ENCODE results near the gene MESP2. TPM values are rescaled to one million over a fixed set of nuclear protein-coding genes. Genes with fewer than 3 reads are reported as not detected.

The MESP2 gene
- total and polyA plus RNA-seq, 4 donors, result 0.03 TPM; not detected in 3

DNA sequence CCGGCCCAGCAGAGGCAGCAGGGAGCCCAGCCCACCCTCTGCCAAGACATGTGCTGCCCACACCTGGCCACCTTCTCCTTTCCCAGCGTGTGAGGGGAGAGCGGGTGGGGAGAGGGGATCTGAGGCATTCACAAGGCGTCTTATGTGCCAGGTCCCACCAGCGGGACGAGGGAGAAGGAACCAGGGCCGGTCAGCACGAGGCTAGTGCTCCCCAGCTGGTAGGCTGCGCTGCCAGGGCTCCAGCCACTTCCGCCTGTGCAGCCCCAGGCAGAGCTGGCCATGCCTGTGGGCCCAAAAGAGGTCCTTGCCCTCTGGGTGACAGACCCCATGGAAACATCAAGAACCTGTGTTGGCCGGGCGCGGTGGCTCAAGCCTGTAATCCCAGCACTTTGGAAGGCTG lies 31.0 kb upstream of the MESP2 start:
- no peak overlapping the region for H3K9ac ChIP-seq (ENCODE audit: low read depth in 1 of 2, low read length in 2 of 2)
- 88% methylated on average over 13 of the region's 13 CpGs for WGBS

DNA sequence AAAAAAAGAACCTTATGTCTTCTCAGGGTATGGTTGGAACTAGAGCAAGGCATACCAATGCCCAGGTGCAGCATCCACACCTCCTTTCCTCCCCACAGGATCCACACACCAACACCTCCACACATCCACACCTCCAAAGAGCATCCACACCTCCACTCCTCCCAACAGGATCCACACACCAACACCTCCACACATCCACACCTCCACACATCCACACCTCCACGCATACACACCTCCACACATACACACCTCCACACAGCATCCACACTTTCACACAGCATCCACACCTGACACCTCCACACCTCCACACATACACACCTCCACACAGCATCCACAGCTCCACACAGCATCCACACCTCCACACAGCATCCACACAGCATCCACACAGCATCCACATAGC lies 30.4 kb upstream of the MESP2 start:
- Histone ChIP-seq H3K27me3 (ENCODE audit: control insufficient read depth in 4 of 4, insufficient read depth in 4 of 4, low read length in 3 of 4) (no peaks in the 10 kb centered on the region), H3K4me1 (ENCODE audit: control insufficient read depth in 4 of 4, insufficient read depth in 4 of 4, low read length in 3 of 4) (peaks cover 0 to 10% (median 4%) of the 10 kb centered on the region in 4 donors), H3K27ac (ENCODE audit: low read depth in 1 of 2, low read length in 2 of 2) (no peak overlapping the region), H3K36me3 (ENCODE audit: control insufficient read depth in 4 of 4, insufficient read depth in 3 of 4, low read depth in 1 of 4, low read length in 3 of 4) (no peaks in the 10 kb centered on the region), H3K4me3 (ENCODE audit: low read depth in 1 of 3, low read length in 3 of 3) (no peak overlapping the region), H3K9ac (ENCODE audit: low read depth in 1 of 2, low read length in 2 of 2) (no peak overlapping the region), H3K9me3 (ENCODE audit: control insufficient read depth in 4 of 4, low read length in 3 of 4) (no peaks in the 10 kb centered on the region)
- DNase-seq (ENCODE audit: low spot score), result no peak
- 48% methylated on average over 1 of the region's 1 CpG for WGBS
- no peak for TF ChIP-seq HNF4A (conservative IDR thresholded peaks at IDR 0.05)
- TF ChIP-seq, protein P1, sequence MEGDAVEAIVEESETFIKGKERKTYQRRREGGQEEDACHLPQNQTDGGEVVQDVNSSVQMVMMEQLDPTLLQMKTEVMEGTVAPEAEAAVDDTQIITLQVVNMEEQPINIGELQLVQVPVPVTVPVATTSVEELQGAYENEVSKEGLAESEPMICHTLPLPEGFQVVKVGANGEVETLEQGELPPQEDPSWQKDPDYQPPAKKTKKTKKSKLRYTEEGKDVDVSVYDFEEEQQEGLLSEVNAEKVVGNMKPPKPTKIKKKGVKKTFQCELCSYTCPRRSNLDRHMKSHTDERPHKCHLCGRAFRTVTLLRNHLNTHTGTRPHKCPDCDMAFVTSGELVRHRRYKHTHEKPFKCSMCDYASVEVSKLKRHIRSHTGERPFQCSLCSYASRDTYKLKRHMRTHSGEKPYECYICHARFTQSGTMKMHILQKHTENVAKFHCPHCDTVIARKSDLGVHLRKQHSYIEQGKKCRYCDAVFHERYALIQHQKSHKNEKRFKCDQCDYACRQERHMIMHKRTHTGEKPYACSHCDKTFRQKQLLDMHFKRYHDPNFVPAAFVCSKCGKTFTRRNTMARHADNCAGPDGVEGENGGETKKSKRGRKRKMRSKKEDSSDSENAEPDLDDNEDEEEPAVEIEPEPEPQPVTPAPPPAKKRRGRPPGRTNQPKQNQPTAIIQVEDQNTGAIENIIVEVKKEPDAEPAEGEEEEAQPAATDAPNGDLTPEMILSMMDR (IDR thresholded peaks at IDR 0.05; ENCODE audit: low read depth, low read length, missing input control), result no peak
- TF ChIP-seq, protein P2, sequence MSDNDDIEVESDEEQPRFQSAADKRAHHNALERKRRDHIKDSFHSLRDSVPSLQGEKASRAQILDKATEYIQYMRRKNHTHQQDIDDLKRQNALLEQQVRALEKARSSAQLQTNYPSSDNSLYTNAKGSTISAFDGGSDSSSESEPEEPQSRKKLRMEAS (IDR thresholded peaks at IDR 0.05), result no peak
- TF ChIP-seq, protein P3, sequence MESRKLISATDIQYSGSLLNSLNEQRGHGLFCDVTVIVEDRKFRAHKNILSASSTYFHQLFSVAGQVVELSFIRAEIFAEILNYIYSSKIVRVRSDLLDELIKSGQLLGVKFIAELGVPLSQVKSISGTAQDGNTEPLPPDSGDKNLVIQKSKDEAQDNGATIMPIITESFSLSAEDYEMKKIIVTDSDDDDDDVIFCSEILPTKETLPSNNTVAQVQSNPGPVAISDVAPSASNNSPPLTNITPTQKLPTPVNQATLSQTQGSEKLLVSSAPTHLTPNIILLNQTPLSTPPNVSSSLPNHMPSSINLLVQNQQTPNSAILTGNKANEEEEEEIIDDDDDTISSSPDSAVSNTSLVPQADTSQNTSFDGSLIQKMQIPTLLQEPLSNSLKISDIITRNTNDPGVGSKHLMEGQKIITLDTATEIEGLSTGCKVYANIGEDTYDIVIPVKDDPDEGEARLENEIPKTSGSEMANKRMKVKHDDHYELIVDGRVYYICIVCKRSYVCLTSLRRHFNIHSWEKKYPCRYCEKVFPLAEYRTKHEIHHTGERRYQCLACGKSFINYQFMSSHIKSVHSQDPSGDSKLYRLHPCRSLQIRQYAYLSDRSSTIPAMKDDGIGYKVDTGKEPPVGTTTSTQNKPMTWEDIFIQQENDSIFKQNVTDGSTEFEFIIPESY (IDR thresholded peaks at IDR 0.05), result no peak
- TF ChIP-seq YY1 (IDR thresholded peaks at IDR 0.05), result no peak
- TF ChIP-seq SP1 (IDR thresholded peaks at IDR 0.05), result no peak
- TF ChIP-seq, protein P4, sequence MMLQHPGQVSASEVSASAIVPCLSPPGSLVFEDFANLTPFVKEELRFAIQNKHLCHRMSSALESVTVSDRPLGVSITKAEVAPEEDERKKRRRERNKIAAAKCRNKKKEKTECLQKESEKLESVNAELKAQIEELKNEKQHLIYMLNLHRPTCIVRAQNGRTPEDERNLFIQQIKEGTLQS (IDR thresholded peaks at IDR 0.05), result no peak

More for the DNA sequence above, 31.0 kb upstream of the MESP2 start:
- H3K9me3 ChIP-seq (ENCODE audit: control insufficient read depth in 4 of 4, low read length in 3 of 4), result no peaks in the 10 kb centered on the region
- no peak for DNase-seq (ENCODE audit: low spot score)
- H3K27ac ChIP-seq (ENCODE audit: low read depth in 1 of 2, low read length in 2 of 2), result no peak overlapping the region
- H3K27me3 ChIP-seq (ENCODE audit: control insufficient read depth in 4 of 4, insufficient read depth in 4 of 4, low read length in 3 of 4), result no peaks in the 10 kb centered on the region
- H3K36me3 ChIP-seq (ENCODE audit: control insufficient read depth in 4 of 4, insufficient read depth in 3 of 4, low read depth in 1 of 4, low read length in 3 of 4), result no peaks in the 10 kb centered on the region
- peaks cover 0 to 7% (median 3%) of the 10 kb centered on the region in 4 donors for H3K4me1 ChIP-seq (ENCODE audit: control insufficient read depth in 4 of 4, insufficient read depth in 4 of 4, low read length in 3 of 4)
- H3K4me3 ChIP-seq (ENCODE audit: low read depth in 1 of 3, low read length in 3 of 3), result no peak overlapping the region
- no peak for TF ChIP-seq EGR1 (IDR thresholded peaks at IDR 0.05; ENCODE audit: low read depth in 2 of 2)
- TF ChIP-seq YY1 (IDR thresholded peaks at IDR 0.05), result no peak
- TF ChIP-seq FOXA1 (IDR thresholded peaks at IDR 0.05), result no peak
- no peak for TF ChIP-seq FOXA2 (IDR thresholded peaks at IDR 0.05)
- TF ChIP-seq JUND (IDR thresholded peaks at IDR 0.05), result no peak
- no peak for TF ChIP-seq RXRA (IDR thresholded peaks at IDR 0.05)
- TF ChIP-seq, protein P4 (IDR thresholded peaks at IDR 0.05), result no peak
- TF ChIP-seq, protein P2 (IDR thresholded peaks at IDR 0.05), result no peak
- TF ChIP-seq GABPA (IDR thresholded peaks at IDR 0.05 in 1 of 2, conservative IDR thresholded peaks at IDR 0.05 in 1 of 2), result no peak
- TF ChIP-seq SP1 (IDR thresholded peaks at IDR 0.05), result no peak
- TF ChIP-seq NR2F2 (IDR thresholded peaks at IDR 0.05), result no peak
- TF ChIP-seq, protein P3 (IDR thresholded peaks at IDR 0.05), result no peak
- TF ChIP-seq, protein P1 (IDR thresholded peaks at IDR 0.05; ENCODE audit: low read depth, low read length, missing input control), result no peak
- TF ChIP-seq RAD21 (IDR thresholded peaks at IDR 0.05), result no peak
- TF ChIP-seq, protein P5, sequence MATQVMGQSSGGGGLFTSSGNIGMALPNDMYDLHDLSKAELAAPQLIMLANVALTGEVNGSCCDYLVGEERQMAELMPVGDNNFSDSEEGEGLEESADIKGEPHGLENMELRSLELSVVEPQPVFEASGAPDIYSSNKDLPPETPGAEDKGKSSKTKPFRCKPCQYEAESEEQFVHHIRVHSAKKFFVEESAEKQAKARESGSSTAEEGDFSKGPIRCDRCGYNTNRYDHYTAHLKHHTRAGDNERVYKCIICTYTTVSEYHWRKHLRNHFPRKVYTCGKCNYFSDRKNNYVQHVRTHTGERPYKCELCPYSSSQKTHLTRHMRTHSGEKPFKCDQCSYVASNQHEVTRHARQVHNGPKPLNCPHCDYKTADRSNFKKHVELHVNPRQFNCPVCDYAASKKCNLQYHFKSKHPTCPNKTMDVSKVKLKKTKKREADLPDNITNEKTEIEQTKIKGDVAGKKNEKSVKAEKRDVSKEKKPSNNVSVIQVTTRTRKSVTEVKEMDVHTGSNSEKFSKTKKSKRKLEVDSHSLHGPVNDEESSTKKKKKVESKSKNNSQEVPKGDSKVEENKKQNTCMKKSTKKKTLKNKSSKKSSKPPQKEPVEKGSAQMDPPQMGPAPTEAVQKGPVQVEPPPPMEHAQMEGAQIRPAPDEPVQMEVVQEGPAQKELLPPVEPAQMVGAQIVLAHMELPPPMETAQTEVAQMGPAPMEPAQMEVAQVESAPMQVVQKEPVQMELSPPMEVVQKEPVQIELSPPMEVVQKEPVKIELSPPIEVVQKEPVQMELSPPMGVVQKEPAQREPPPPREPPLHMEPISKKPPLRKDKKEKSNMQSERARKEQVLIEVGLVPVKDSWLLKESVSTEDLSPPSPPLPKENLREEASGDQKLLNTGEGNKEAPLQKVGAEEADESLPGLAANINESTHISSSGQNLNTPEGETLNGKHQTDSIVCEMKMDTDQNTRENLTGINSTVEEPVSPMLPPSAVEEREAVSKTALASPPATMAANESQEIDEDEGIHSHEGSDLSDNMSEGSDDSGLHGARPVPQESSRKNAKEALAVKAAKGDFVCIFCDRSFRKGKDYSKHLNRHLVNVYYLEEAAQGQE (IDR thresholded peaks at IDR 0.05), result no peak
- no peak for TF ChIP-seq HNF4G (IDR thresholded peaks at IDR 0.05)
- no peak for TF ChIP-seq HNF4A (conservative IDR thresholded peaks at IDR 0.05)

Data from liver (tissue), 9 donors.